Gastroesophageal sphincter (tissue), 3 donors: ENCODE results near the gene VGLL2.

Experiments used
- POLR2A ChIP-seq, 2 donors: fragments of 450-650 bp; IDR thresholded peaks; one replicate each; pipeline ENCODE4 v1.6.1; 2017; ENCODE audit warnings: antibody characterized with exemption in 2 of 2, mild to moderate bottlenecking in 2 of 2, moderate library complexity in 1 of 2
- TF ChIP-seq, protein P1 (sequence below), 4 experiments: fragments of 200-600 bp in 2 of 4; fragments of 450-650 bp in 2 of 4; sonication (generic) in 1 of 4; IDR thresholded peaks; one replicate each; pipeline ENCODE4 v1.5.1; 2017 to 2019; ENCODE audit warnings: antibody characterized with exemption in 4 of 4, mild to moderate bottlenecking in 2 of 4, moderate library complexity in 2 of 4

DNA sequence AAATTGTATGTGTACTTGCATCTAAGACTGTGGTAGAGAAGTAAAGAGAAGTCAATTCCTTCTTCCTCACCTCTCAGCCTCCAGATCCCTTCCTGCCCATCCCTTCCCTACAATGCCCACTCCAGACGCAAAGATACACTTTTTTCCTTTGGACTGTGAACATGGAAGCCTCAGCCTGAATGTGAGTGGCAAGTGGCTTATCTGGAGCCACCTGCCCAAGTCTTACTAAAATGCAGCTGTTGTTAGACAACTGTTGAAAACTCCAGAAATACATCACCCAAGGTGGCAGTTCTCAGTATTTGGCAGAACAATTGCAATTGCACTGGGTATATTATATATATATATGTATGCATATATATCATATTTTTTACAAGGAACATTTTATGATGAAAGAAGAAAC is 7.5 kb downstream of the VGLL2 start:
- TF ChIP-seq, protein P1, sequence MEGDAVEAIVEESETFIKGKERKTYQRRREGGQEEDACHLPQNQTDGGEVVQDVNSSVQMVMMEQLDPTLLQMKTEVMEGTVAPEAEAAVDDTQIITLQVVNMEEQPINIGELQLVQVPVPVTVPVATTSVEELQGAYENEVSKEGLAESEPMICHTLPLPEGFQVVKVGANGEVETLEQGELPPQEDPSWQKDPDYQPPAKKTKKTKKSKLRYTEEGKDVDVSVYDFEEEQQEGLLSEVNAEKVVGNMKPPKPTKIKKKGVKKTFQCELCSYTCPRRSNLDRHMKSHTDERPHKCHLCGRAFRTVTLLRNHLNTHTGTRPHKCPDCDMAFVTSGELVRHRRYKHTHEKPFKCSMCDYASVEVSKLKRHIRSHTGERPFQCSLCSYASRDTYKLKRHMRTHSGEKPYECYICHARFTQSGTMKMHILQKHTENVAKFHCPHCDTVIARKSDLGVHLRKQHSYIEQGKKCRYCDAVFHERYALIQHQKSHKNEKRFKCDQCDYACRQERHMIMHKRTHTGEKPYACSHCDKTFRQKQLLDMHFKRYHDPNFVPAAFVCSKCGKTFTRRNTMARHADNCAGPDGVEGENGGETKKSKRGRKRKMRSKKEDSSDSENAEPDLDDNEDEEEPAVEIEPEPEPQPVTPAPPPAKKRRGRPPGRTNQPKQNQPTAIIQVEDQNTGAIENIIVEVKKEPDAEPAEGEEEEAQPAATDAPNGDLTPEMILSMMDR (IDR thresholded peaks at IDR 0.05), result no peak
- no peak for TF ChIP-seq POLR2A (IDR thresholded peaks at IDR 0.05)
